OCI-LY3 (cell line): Measurements from ENCODE around the gene TENM4.

Experiments used
- H2AFZ ChIP-seq: fragments of 200-600, 300-600 bp; shearing (Covaris generic); 2 replicates; pipeline ENCODE4 v1.6.0; 2014; ENCODE audit warnings: antibody characterized with exemption, low read depth, low read length
- H3K27ac ChIP-seq: fragments of 200-600, 300-600 bp; sonication (generic); 2 replicates; pipeline ENCODE4 v1.5.1; 2014; ENCODE audit warnings: mild to moderate bottlenecking, low read length, moderate library complexity, mixed read lengths
- H3K27me3 ChIP-seq: fragments of 200-600, 300-600 bp; sonication (generic); 2 replicates; pipeline ENCODE4 v1.6.1; 2014; ENCODE audit warnings: low read depth, low read length, mixed read lengths
- H3K36me3 ChIP-seq: fragments of 200-600, 300-600 bp; sonication (generic); replicated peaks from 2 replicates; pipeline ENCODE3; 2014; ENCODE audit warnings: low read depth, low read length, mixed read lengths
- H3K4me1 ChIP-seq: fragments of 300-600, 200-600 bp; sonication (generic); 2 replicates; pipeline ENCODE4 v1.6.1; 2014; ENCODE audit warnings: low read length, mixed read lengths
- H3K4me2 ChIP-seq: fragments of 200-600, 300-600 bp; sonication (generic); 2 replicates; pipeline ENCODE4 v1.6.1; 2014; ENCODE audit warnings: low read length, mixed read lengths
- H3K4me3 ChIP-seq: fragments of 300-600, 200-600 bp; sonication (generic); 2 replicates; pipeline ENCODE4 v1.5.1; 2014; ENCODE audit warnings: antibody characterized with exemption, mild to moderate bottlenecking, low read length, moderate library complexity
- H3K79me2 ChIP-seq: fragments of 300-600, 200-600 bp; shearing (Covaris generic); 2 replicates; pipeline ENCODE4 v1.6.1; 2014; ENCODE audit warnings: mild to moderate bottlenecking, low read length, mixed read lengths
- H3K9ac ChIP-seq: fragments of 300-600, 200-600 bp; shearing (Covaris generic); 2 replicates; pipeline ENCODE4 v1.6.0; 2014; ENCODE audit warnings: mild to moderate bottlenecking, low read length, moderate library complexity
- H3K9me3 ChIP-seq: fragments of 200-600, 300-600 bp; shearing (Covaris generic); 2 replicates; pipeline ENCODE4 v1.6.1; 2014; ENCODE audit warnings: low read length, mixed read lengths; ENCODE audit not compliant: insufficient read depth
- H4K20me1 ChIP-seq: fragments of 200-600, 300-600 bp; sonication (generic); 2 replicates; pipeline ENCODE4 v1.6.1; 2016; ENCODE audit warnings: low read length, mixed read lengths; ENCODE audit not compliant: insufficient read depth
- EZH2phosphoT487 ChIP-seq: fragments of 200-600 bp; shearing (Covaris generic); IDR thresholded peaks from 2 replicates; pipeline ENCODE4 v1.6.1; 2018; ENCODE audit warnings: antibody characterized with exemption, mixed run types, low read depth
- TF ChIP-seq, protein P1 (sequence below): fragments of 200-600, 300-600 bp; sonication (generic); IDR thresholded peaks from 2 replicates; pipeline ENCODE4 v1.5.1; 2014; ENCODE audit warnings: antibody characterized with exemption, low read length, low read depth

TENM4 gene

DNA sequence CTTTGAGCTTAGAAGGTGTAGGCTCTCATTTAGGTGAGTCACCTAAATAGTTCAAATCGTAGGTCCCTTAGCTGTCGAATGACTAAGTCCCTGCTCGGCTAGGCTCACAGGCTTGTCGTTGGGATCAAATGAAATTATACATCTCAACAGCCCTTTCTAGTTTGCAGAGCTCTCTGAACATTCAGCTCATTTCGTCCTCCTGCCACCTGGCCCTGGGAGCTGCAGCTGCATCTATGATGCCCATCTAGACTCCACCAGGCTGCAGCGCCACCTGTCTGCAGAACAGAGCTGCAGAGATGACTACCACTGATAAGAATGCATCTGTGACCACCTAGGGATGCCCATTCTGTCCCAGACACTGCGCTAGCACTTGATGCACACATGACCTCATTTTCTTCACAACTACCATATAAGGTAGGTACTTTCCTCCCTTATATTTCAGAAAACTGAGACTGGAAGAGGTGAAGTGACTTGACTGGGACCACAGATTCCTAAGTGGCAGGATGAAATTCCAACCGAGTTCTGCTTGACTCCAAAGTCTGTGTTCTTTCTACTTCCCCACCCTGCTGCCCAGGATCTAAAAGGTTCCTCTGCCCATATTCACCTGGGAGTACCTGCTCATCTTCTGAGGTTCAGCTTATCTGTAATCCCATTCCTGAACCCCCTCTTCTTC lies 725.1 kb downstream of the TENM4 start:
- Histone ChIP-seq H3K27me3 (no peaks in the 10 kb centered on the region), H2AFZ (no peak overlapping the region), H3K79me2 (no peaks in the 10 kb centered on the region), H3K4me1 (no peaks in the 10 kb centered on the region), H3K36me3 (no peaks in the 10 kb centered on the region), H3K4me2 (no peak overlapping the region), H4K20me1 (no peaks in the 10 kb centered on the region; the same call in 1 of the 2 replicates), H3K27ac (no peak overlapping the region), H3K9me3 (no peaks in the 10 kb centered on the region), H3K9ac (no peak overlapping the region), H3K4me3 (no peak overlapping the region)
- TF ChIP-seq, protein P1, sequence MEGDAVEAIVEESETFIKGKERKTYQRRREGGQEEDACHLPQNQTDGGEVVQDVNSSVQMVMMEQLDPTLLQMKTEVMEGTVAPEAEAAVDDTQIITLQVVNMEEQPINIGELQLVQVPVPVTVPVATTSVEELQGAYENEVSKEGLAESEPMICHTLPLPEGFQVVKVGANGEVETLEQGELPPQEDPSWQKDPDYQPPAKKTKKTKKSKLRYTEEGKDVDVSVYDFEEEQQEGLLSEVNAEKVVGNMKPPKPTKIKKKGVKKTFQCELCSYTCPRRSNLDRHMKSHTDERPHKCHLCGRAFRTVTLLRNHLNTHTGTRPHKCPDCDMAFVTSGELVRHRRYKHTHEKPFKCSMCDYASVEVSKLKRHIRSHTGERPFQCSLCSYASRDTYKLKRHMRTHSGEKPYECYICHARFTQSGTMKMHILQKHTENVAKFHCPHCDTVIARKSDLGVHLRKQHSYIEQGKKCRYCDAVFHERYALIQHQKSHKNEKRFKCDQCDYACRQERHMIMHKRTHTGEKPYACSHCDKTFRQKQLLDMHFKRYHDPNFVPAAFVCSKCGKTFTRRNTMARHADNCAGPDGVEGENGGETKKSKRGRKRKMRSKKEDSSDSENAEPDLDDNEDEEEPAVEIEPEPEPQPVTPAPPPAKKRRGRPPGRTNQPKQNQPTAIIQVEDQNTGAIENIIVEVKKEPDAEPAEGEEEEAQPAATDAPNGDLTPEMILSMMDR: peak; percentile 97
- TF ChIP-seq EZH2phosphoT487: no peak

DNA sequence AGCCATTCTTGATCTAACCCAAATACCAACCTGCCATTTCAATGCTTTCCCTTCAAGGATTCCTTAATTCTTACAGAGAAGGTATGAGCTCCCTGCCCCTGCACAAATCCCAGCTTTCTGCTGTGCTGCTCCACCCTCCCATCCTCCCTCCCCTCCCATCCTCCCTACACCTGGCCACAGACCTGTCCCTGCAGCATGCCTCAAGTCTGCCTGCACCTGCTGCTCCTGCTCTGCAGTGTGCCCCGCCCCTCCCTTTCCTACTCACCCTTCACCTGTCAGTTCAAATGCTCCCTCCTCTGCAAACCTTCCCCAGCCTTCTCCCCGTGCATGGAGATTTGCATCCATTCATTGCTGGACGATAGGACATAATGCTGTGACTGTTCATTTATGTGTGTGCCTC lies 726.3 kb downstream of the TENM4 start:
- Histone ChIP-seq H3K27ac (no peak overlapping the region), H3K79me2 (no peaks in the 10 kb centered on the region), H3K4me3 (no peak overlapping the region), H3K27me3 (no peaks in the 10 kb centered on the region), H4K20me1 (no peaks in the 10 kb centered on the region; the same call in 1 of the 2 replicates), H3K9ac (no peak overlapping the region), H3K4me2 (no peak overlapping the region), H3K36me3 (no peaks in the 10 kb centered on the region), H3K4me1 (no peaks in the 10 kb centered on the region), H2AFZ (no peak overlapping the region), H3K9me3 (no peaks in the 10 kb centered on the region)
- TF ChIP-seq, protein P1: no peak
- TF ChIP-seq EZH2phosphoT487: no peak

DNA sequence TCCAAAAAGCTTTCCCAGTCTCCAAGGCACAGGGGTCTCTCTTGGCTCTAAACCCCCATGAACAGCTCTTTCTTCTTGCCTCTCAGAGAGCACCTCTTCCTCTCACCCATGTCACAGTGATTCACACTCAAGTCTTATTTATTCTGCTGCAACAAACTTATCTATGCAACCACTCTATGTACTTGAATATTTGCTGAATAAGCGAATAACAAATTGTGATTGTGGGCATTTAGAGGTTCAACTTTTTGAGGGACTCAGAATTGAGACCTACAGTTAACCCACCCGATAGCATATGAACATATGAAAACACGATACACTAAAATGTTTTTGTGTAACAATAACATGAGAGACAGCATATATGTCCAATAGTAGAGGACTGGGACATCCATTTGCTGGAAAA lies 729.1 kb downstream of the TENM4 start:
- no peak overlapping the region for H2AFZ ChIP-seq
- TF ChIP-seq, protein P1: no peak
- no peak for TF ChIP-seq EZH2phosphoT487
- H3K4me2 ChIP-seq: no peak overlapping the region
- no peaks in the 10 kb centered on the region for H3K4me1 ChIP-seq
- no peak overlapping the region for H3K9ac ChIP-seq
- H4K20me1 ChIP-seq: no peaks in the 10 kb centered on the region; the same call in 1 of the 2 replicates
- no peak overlapping the region for H3K27ac ChIP-seq
- no peaks in the 10 kb centered on the region for H3K9me3 ChIP-seq
- no peaks in the 10 kb centered on the region for H3K79me2 ChIP-seq
- no peak overlapping the region for H3K4me3 ChIP-seq
- H3K27me3 ChIP-seq: no peaks in the 10 kb centered on the region
- peaks cover 7% of the 10 kb centered on the region for H3K36me3 ChIP-seq

DNA sequence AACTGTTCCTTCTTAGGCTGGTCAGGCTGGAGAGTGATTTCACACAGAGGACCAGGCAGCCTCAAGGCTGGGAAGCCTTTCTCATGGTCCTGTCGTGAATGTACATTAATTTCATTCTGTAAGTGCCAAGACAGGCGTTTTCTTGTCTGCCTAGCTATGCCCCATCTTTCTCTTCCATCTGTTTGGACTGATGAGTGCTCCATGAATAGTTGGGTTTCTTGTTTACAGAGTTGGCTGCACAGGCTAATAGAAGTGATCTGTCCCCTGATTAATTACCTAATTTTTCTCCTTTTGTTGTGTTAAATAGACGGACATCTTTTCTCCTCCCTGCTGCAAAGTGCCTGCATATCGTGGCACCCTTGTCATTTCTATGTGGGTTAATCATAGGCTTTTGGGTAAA lies 730.4 kb downstream of the TENM4 start:
- no peaks in the 10 kb centered on the region for H3K79me2 ChIP-seq
- peaks cover 7% of the 10 kb centered on the region for H3K36me3 ChIP-seq
- H3K9me3 ChIP-seq: no peaks in the 10 kb centered on the region
- TF ChIP-seq EZH2phosphoT487: no peak
- TF ChIP-seq, protein P1: no peak
- H3K9ac ChIP-seq: no peak overlapping the region
- H3K4me1 ChIP-seq: no peaks in the 10 kb centered on the region
- no peaks in the 10 kb centered on the region; the same call in 1 of the 2 replicates for H4K20me1 ChIP-seq
- H3K27me3 ChIP-seq: no peaks in the 10 kb centered on the region
- no peak overlapping the region for H3K4me2 ChIP-seq
- no peak overlapping the region for H3K27ac ChIP-seq
- no peak overlapping the region for H3K4me3 ChIP-seq
- H2AFZ ChIP-seq: no peak overlapping the region
